Measurements from ENCODE around the gene ZBTB7C. TPM values are rescaled to one million over a fixed set of nuclear protein-coding genes. Genes with fewer than 3 reads are reported as not detected.

ZBTB7C gene
- total RNA-seq, 2 donors from 2014 or later = not detected

- H3K9me3 Mint-ChIP-seq = no peaks in the 10 kb centered on the region
- no peak overlapping the region for H3K4me3 Mint-ChIP-seq
- H3K4me1 Mint-ChIP-seq (ENCODE audit: low read depth in 2 of 2) = peaks cover 15% of the 10 kb centered on the region in 2 donors
- H3K27me3 Mint-ChIP-seq = peaks cover 6 to 10% of the 10 kb centered on the region in 2 donors
- H3K36me3 Mint-ChIP-seq = no peaks in the 10 kb centered on the region
- no peak overlapping the region for H3K27ac Mint-ChIP-seq
- DNase-seq (ENCODE audit: low spot score) = no peak
- peak in 1 of 2 donors; percentile 44 for ATAC-seq
Measured at GRCh38 chr18:48230467-48231113, 178.6 kb downstream of the ZBTB7C start.

GRCh38 chr18:48229552-48229981, 179.6 kb downstream of the ZBTB7C start:
- Mint-ChIP-seq H3K9me3 (no peaks in the 10 kb centered on the region), H3K36me3 (no peaks in the 10 kb centered on the region), H3K4me1 (ENCODE audit: low read depth in 2 of 2) (peaks cover 15% of the 10 kb centered on the region in 2 donors), H3K4me3 (no peak overlapping the region), H3K27me3 (peaks cover 0 to 5% of the 10 kb centered on the region in 2 donors), H3K27ac (peak overlapping the region in 1 of 2 donors; percentile 49)
- ATAC-seq (no peak), DNase-seq (ENCODE audit: low spot score) (no peak)

GRCh38 chr18:48228841-48229240, 180.3 kb downstream of the ZBTB7C start:
- Mint-ChIP-seq H3K4me3 (no peak overlapping the region), H3K4me1 (ENCODE audit: low read depth in 2 of 2) (peaks cover 15% of the 10 kb centered on the region in 2 donors), H3K36me3 (no peaks in the 10 kb centered on the region), H3K9me3 (no peaks in the 10 kb centered on the region), H3K27me3 (peaks cover 0 to 3% of the 10 kb centered on the region in 2 donors), H3K27ac (peak overlapping the region in 1 of 2 donors; percentile 49)
- ATAC-seq (no peak), DNase-seq (ENCODE audit: low spot score) (no peak)

GRCh38 chr18:48228301-48228715, 180.9 kb downstream of the ZBTB7C start:
- no peak overlapping the region for H3K4me3 Mint-ChIP-seq
- no peak for DNase-seq (ENCODE audit: low spot score)
- H3K36me3 Mint-ChIP-seq = no peaks in the 10 kb centered on the region
- H3K27me3 Mint-ChIP-seq = peaks cover 0 to 3% of the 10 kb centered on the region in 2 donors
- no peaks in the 10 kb centered on the region for H3K9me3 Mint-ChIP-seq
- ATAC-seq = peak in 1 of 2 donors; percentile 14
- H3K4me1 Mint-ChIP-seq (ENCODE audit: low read depth in 2 of 2) = peaks cover 15% of the 10 kb centered on the region in 2 donors
- no peak overlapping the region for H3K27ac Mint-ChIP-seq

- no peak overlapping the region for H3K4me3 Mint-ChIP-seq
- H3K9me3 Mint-ChIP-seq = no peaks in the 10 kb centered on the region
- H3K36me3 Mint-ChIP-seq = no peaks in the 10 kb centered on the region
- DNase-seq (ENCODE audit: low spot score) (no peak), ATAC-seq (peak in 1 of 2 donors; percentile 56)
- no peak overlapping the region for H3K27ac Mint-ChIP-seq
- peaks cover 0 to 3% of the 10 kb centered on the region in 2 donors for H3K27me3 Mint-ChIP-seq
- peaks cover 15% of the 10 kb centered on the region in 2 donors for H3K4me1 Mint-ChIP-seq (ENCODE audit: low read depth in 2 of 2)
Measured at GRCh38 chr18:48227206-48227605, 182.0 kb downstream of the ZBTB7C start.

GRCh38 chr18:48226401-48226800, 182.8 kb downstream of the ZBTB7C start:
- DNase-seq (ENCODE audit: low spot score) (no peak), ATAC-seq (no peak)
- Mint-ChIP-seq H3K36me3 (no peaks in the 10 kb centered on the region), H3K4me3 (no peak overlapping the region), H3K27ac (no peak overlapping the region), H3K27me3 (peaks cover 0 to 3% of the 10 kb centered on the region in 2 donors), H3K4me1 (ENCODE audit: low read depth in 2 of 2) (peaks cover 15% of the 10 kb centered on the region in 2 donors), H3K9me3 (no peaks in the 10 kb centered on the region)

- ATAC-seq (no peak), DNase-seq (ENCODE audit: low spot score) (no peak)
- no peak overlapping the region for H3K4me3 Mint-ChIP-seq
- H3K27ac Mint-ChIP-seq = no peak overlapping the region
- H3K9me3 Mint-ChIP-seq = no peaks in the 10 kb centered on the region
- H3K27me3 Mint-ChIP-seq = peaks cover 0 to 2% of the 10 kb centered on the region in 2 donors
- H3K4me1 Mint-ChIP-seq (ENCODE audit: low read depth in 2 of 2) = peaks cover 0 to under 1% of the 10 kb centered on the region in 2 donors
- H3K36me3 Mint-ChIP-seq = no peaks in the 10 kb centered on the region
Measured at GRCh38 chr18:48222118-48222517, 187.1 kb downstream of the ZBTB7C start.

- H3K4me3 Mint-ChIP-seq = no peak overlapping the region
- H3K36me3 Mint-ChIP-seq = no peaks in the 10 kb centered on the region
- no peaks in the 10 kb centered on the region for H3K4me1 Mint-ChIP-seq (ENCODE audit: low read depth in 2 of 2)
- H3K27ac Mint-ChIP-seq = no peak overlapping the region
- peaks cover 0 to 2% of the 10 kb centered on the region in 2 donors for H3K27me3 Mint-ChIP-seq
- DNase-seq (ENCODE audit: low spot score) = no peak
- ATAC-seq = no peak
- no peaks in the 10 kb centered on the region for H3K9me3 Mint-ChIP-seq
Measured at GRCh38 chr18:48219810-48220499, 189.2 kb downstream of the ZBTB7C start.

- Mint-ChIP-seq H3K4me1 (ENCODE audit: low read depth in 2 of 2) (no peaks in the 10 kb centered on the region), H3K9me3 (no peaks in the 10 kb centered on the region), H3K36me3 (no peaks in the 10 kb centered on the region), H3K27ac (no peak overlapping the region), H3K27me3 (peaks cover 0 to 3% of the 10 kb centered on the region in 2 donors), H3K4me3 (no peak overlapping the region)
- no peak for ATAC-seq
- no peak for DNase-seq (ENCODE audit: low spot score)
Measured at GRCh38 chr18:48219037-48219809, 190.0 kb downstream of the ZBTB7C start.

GRCh38 chr18:48218285-48219022, 190.7 kb downstream of the ZBTB7C start:
- H3K4me1 Mint-ChIP-seq (ENCODE audit: low read depth in 2 of 2) = no peaks in the 10 kb centered on the region

GRCh38 chr18:48217258-48218250, 191.6 kb downstream of the ZBTB7C start:
- ATAC-seq (peak in 1 of 2 donors; percentile 20), DNase-seq (ENCODE audit: low spot score) (no peak)
- H3K4me3 Mint-ChIP-seq = no peak overlapping the region
- no peak overlapping the region for H3K27ac Mint-ChIP-seq
- H3K4me1 Mint-ChIP-seq (ENCODE audit: low read depth in 2 of 2) = no peaks in the 10 kb centered on the region
- H3K27me3 Mint-ChIP-seq = peaks cover 0 to 7% of the 10 kb centered on the region in 2 donors
- no peaks in the 10 kb centered on the region for H3K36me3 Mint-ChIP-seq
- H3K9me3 Mint-ChIP-seq = no peaks in the 10 kb centered on the region

More at GRCh38 chr18:48218285-48219022, 190.7 kb downstream of the ZBTB7C start:
- ATAC-seq (peak in 1 of 2 donors; percentile 3), DNase-seq (ENCODE audit: low spot score) (no peak)
- H3K9me3 Mint-ChIP-seq = no peaks in the 10 kb centered on the region
- peaks cover 0 to 5% of the 10 kb centered on the region in 2 donors for H3K27me3 Mint-ChIP-seq
- no peak overlapping the region for H3K4me3 Mint-ChIP-seq
- no peaks in the 10 kb centered on the region for H3K36me3 Mint-ChIP-seq
- H3K27ac Mint-ChIP-seq = no peak overlapping the region

GRCh38 chr18:48216639-48217257, 192.4 kb downstream of the ZBTB7C start:
- Mint-ChIP-seq H3K27me3 (peaks cover 0 to 8% of the 10 kb centered on the region in 2 donors), H3K36me3 (no peaks in the 10 kb centered on the region), H3K4me1 (ENCODE audit: low read depth in 2 of 2) (no peaks in the 10 kb centered on the region), H3K9me3 (no peaks in the 10 kb centered on the region), H3K4me3 (no peak overlapping the region), H3K27ac (no peak overlapping the region)
- ATAC-seq = no peak
- no peak for DNase-seq (ENCODE audit: low spot score)

Measured in natural killer cell treated with Interleukin-12 subunit alpha and Interleukin-12 subunit beta and Interleukin-15 and Interleukin-18, amount 100 ng/mL, for 72 hours (primary cell).